ENCODE results near the gene BDKRB2. TPM values are rescaled to one million over a fixed set of nuclear protein-coding genes. Genes with fewer than 3 reads are reported as not detected.

BDKRB2 gene
- total RNA-seq, 1 donor from 2014 or later, result 23.3 TPM

DNA sequence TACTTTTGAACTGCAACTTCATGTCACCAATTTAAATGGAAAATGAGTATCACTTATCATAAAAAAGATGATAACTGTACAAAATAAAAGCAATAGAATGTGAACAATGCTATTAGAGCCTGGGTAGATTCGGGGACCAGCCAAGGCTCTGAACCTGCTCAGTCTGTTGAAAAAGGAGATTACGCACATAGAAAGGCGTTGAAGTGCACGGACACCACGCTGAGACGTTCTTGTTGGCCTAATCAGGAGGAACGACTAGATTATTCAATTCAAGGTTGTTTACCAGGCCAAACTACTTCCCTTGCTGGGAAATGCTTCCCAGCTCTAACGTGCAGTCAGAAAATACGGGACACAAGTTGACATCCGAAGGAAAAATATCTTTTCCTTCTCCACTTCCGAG is 27.9 kb downstream of the BDKRB2 start:
- no peaks in the 10 kb centered on the region for H3K27me3 ChIP-seq
- no peak overlapping the region for H3K4me3 ChIP-seq
- DNase-seq (ENCODE audit: extremely low spot score in 2 of 2), result no peak
- H3K4me1 ChIP-seq, result peaks cover 12% of the 10 kb centered on the region
- TF ChIP-seq CTCF (IDR thresholded peaks at IDR 0.05) (no peak), POLR2A (IDR thresholded peaks at IDR 0.05) (no peak)
- H3K36me3 ChIP-seq, result peaks cover 0 to 6% of the 10 kb centered on the region in 2 donors
- H3K27ac ChIP-seq, result peak overlapping the region; percentile 42
- H3K9me3 ChIP-seq, result no peaks in the 10 kb centered on the region
- intact Hi-C loops (cut with DNase I), result no loop called here

DNA sequence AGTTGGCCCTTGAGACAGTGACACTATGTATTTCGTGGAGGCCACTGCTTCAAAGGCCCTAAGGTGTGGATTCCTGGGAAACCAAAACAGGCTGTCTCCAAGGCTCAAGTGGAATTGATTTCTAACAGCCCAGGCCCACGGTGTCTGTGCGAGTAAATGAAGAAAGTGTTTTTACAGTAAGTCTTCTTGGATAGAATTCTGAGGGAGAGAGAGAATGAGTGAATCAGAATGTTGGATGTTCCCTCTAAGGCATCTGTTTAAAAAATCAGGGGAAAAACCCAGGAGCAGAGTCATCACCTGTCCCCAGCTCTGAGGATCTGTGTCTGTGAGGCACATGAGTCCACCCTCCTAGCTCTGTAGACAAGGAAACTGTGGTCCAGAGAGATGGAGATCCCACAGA is 29.0 kb downstream of the BDKRB2 start:
- peaks cover 12% of the 10 kb centered on the region for H3K4me1 ChIP-seq
- no peak for DNase-seq (ENCODE audit: extremely low spot score in 2 of 2)
- H3K4me3 ChIP-seq, result no peak overlapping the region
- TF ChIP-seq CTCF (IDR thresholded peaks at IDR 0.05) (no peak), POLR2A (IDR thresholded peaks at IDR 0.05) (no peak), POLR2AphosphoS5 (IDR thresholded peaks at IDR 0.05; ENCODE audit: insufficient read depth in 1 of 2, low read depth in 1 of 2) (no peak)
- H3K9me3 ChIP-seq, result no peaks in the 10 kb centered on the region
- intact Hi-C loops (cut with DNase I), result no loop called here
- no peaks in the 10 kb centered on the region for H3K27me3 ChIP-seq
- H3K27ac ChIP-seq, result peak overlapping the region; percentile 69
- H3K36me3 ChIP-seq, result peaks cover 0 to 10% of the 10 kb centered on the region in 2 donors

GRCh38 chr14:96235426-96235825 is 30.8 kb downstream of the BDKRB2 start:
- no peak for TF ChIP-seq POLR2AphosphoS5 (IDR thresholded peaks at IDR 0.05; ENCODE audit: insufficient read depth in 1 of 2, low read depth in 1 of 2)
- TF ChIP-seq CTCF (IDR thresholded peaks at IDR 0.05), result no peak
- TF ChIP-seq POLR2A (IDR thresholded peaks at IDR 0.05), result no peak
- peaks cover 12% of the 10 kb centered on the region for H3K4me1 ChIP-seq
- peaks cover 0 to 26% of the 10 kb centered on the region in 2 donors for H3K36me3 ChIP-seq
- H3K27ac ChIP-seq, result peak overlapping the region; percentile 69
- intact Hi-C loops (cut with DNase I), result no loop called here
- no peak for DNase-seq (ENCODE audit: extremely low spot score in 2 of 2)
- H3K4me3 ChIP-seq, result no peak overlapping the region
- H3K27me3 ChIP-seq, result no peaks in the 10 kb centered on the region
- no peaks in the 10 kb centered on the region for H3K9me3 ChIP-seq

GRCh38 chr14:96237641-96238040 is 33.0 kb downstream of the BDKRB2 start:
- Histone ChIP-seq H3K27me3 (no peaks in the 10 kb centered on the region), H3K27ac (no peak overlapping the region), H3K4me1 (peaks cover 12% of the 10 kb centered on the region), H3K36me3 (peaks cover 0 to 48% of the 10 kb centered on the region in 2 donors), H3K9me3 (no peaks in the 10 kb centered on the region), H3K4me3 (no peak overlapping the region)
- DNase-seq (ENCODE audit: extremely low spot score in 2 of 2), result no peak
- TF ChIP-seq POLR2A (IDR thresholded peaks at IDR 0.05), result no peak
- TF ChIP-seq CTCF (IDR thresholded peaks at IDR 0.05), result no peak
- TF ChIP-seq POLR2AphosphoS5 (IDR thresholded peaks at IDR 0.05; ENCODE audit: insufficient read depth in 1 of 2, low read depth in 1 of 2), result no peak
- intact Hi-C loops (cut with DNase I), result no loop called here

DNA sequence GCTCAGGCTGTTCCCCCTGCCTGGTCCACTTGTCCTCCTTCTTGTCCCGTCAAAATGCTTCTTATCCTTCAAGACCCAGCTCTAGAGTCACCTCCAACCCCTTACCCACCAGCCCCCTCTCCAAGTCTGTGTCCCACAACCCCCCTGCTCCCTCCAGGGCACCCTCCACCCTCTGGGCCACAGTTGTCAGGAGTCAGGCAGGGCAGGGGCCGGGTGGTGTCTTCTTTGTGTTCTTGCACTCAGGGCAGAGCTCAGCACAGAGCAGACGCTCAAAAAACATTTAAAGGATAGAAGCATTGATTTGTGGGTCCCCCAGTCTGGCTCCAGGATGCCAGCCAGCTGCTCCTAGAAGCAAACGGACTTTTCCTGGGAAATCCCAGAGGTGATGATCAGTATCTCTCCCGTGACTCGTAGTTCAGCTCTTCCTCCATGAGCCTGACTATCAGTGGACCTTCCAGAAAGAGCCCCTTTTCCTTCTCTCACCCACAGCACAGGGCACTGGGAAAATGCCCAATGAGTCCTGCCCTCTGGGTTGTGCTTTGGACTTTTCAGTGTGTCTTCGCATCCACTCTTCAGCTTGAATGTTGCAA is 34.1 kb downstream of the BDKRB2 start:
- H3K36me3 ChIP-seq, result peaks cover 0 to 55% of the 10 kb centered on the region in 2 donors
- no peak for DNase-seq (ENCODE audit: extremely low spot score in 2 of 2)
- TF ChIP-seq POLR2AphosphoS5 (IDR thresholded peaks at IDR 0.05; ENCODE audit: insufficient read depth in 1 of 2, low read depth in 1 of 2) (no peak), CTCF (IDR thresholded peaks at IDR 0.05) (no peak), POLR2A (IDR thresholded peaks at IDR 0.05) (no peak)

More for the DNA sequence above, 34.1 kb downstream of the BDKRB2 start:
- no peak overlapping the region for H3K27ac ChIP-seq
- no peak overlapping the region for H3K4me3 ChIP-seq
- H3K4me1 ChIP-seq, result peaks cover 11% of the 10 kb centered on the region
- intact Hi-C loops (cut with DNase I), result no loop called here
- no peaks in the 10 kb centered on the region for H3K9me3 ChIP-seq
- no peaks in the 10 kb centered on the region for H3K27me3 ChIP-seq

All from vagina (tissue), 2 donors.